Transverse colon (tissue), 4 donors: Measurements from ENCODE around the gene ACOT6. TPM values are rescaled to one million over a fixed set of nuclear protein-coding genes. Genes with fewer than 3 reads are reported as not detected.

Source experiments
- DNase-seq: peaks from one replicate; pipeline ENCODE4 v3.0.0-alpha.2; 2019
- H3K27ac ChIP-seq, 4 donors: fragments of 200-600 bp; sonication (generic); 2 replicates each; pipeline ENCODE4 v1.5.1; 2016 to 2018; ENCODE audit warnings: inconsistent platforms in 4 of 4
- H3K27me3 ChIP-seq: fragments of 200-600 bp; sonication (generic); 2 replicates; pipeline ENCODE4 v1.5.1; 2017; ENCODE audit warnings: inconsistent platforms
- H3K36me3 ChIP-seq, 4 donors: fragments of 200-600 bp; sonication (generic); 2 replicates each; pipeline ENCODE4 v1.5.1; 2017 to 2019; ENCODE audit warnings: inconsistent platforms in 4 of 4
- H3K4me1 ChIP-seq, 4 donors: fragments of 200-600 bp; sonication (generic); 2 replicates each; pipeline ENCODE4 v1.5.1; 2017 to 2020; ENCODE audit warnings: inconsistent platforms in 4 of 4
- H3K4me3 ChIP-seq, 4 donors: fragments of 200-600 bp; sonication (generic); 1 replicate in 1 of 4; 2 replicates in 3 of 4; pipeline versions ENCODE4 v1.5.1 to v1.6.1; 2017 to 2019; ENCODE audit warnings: inconsistent platforms in 4 of 4
- H3K9me3 ChIP-seq, 2 donors: fragments of 200-600 bp; sonication (generic); 2 replicates each; pipeline ENCODE4 v1.5.1; 2017 to 2019; ENCODE audit warnings: inconsistent platforms in 2 of 2
- EP300 ChIP-seq: sonication (generic); formaldehyde crosslinking; IDR thresholded peaks from one replicate; pipeline ENCODE4 v1.6.1; 2017; ENCODE audit warnings: antibody characterized with exemption, low read depth
- POLR2A ChIP-seq: fragments of 450-650 bp; IDR thresholded peaks from one replicate; pipeline ENCODE4 v1.6.1; 2016; ENCODE audit warnings: antibody characterized with exemption, mild to moderate bottlenecking, moderate library complexity
- POLR2AphosphoS5 ChIP-seq, 3 donors: sonication (generic); formaldehyde crosslinking; IDR thresholded peaks; one replicate each; pipeline ENCODE4 v1.6.1; 2016; ENCODE audit warnings: antibody characterized with exemption in 3 of 3
- WGBS, 2 donors: methylation state at CpG; one replicate each; pipeline ENCODE4 v1.1.5; 2018; ENCODE audit warnings: low coverage in 1 of 2; 5-methylcytosine and 5-hydroxymethylcytosine counted together
- in situ Hi-C, 4 donors: fragments of 200-750 bp; cut with MboI; loops; one replicate each; pipeline versions ENCODE4 v1.15.0 to v1.15.1; 2017; ENCODE audit warnings: low sequenced_read_pairs in 3 of 4, low pct_ligation_motif_present in 1 of 4, low pct_unique_long_range_greater_than_20kb in 1 of 4
- intact Hi-C: fragments of 100-400 bp; cut with DNase I; formaldehyde crosslinking; loops from one replicate; pipeline ENCODE4 v1.15.1; 2023; ENCODE audit warnings: low total_unique reads
- total RNA-seq, 4 donors: library from RNA; depleted of rRNA; stranded (reverse); fragments of >200 nt; gene quantifications; one replicate each; pipeline ENCODE4 v1.1.0, GENCODE V29; 2016
- TF ChIP-seq, protein P1 (sequence below), 5 experiments: fragments of 200-600 bp in 3 of 5; fragments of 450-650 bp in 2 of 5; sonication (generic) in 3 of 5; IDR thresholded peaks; 1 replicate in 2 of 5; 2 replicates in 3 of 5; pipeline ENCODE4 v1.5.1; 2016 to 2017; ENCODE audit warnings: antibody characterized with exemption in 5 of 5, inconsistent platforms in 3 of 5, mild to moderate bottlenecking in 2 of 5, moderate library complexity in 1 of 5

Gene ACOT6
- total RNA-seq, 4 donors from 2014 or later: not detected

DNA sequence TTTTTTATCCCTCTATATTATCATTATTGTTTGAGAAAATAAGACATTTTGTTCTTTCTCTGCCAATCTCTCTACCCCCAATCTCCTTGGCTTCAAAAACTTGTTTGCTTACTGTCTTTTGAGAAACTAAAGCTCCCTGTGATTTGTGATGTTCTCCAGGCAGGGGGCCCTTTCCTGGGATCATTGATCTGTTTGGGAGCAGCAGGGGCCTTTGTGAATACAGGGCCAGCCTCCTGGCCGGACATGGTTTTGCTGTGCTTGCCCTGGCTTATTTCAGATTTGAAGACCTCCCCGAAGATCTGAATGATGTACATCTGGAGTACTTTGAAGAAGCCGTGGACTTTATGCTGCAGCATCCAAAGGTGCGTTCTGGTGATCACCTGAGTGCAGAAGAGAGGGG is 4.5 kb downstream of the ACOT6 start:
- Histone ChIP-seq H3K27me3 (no peaks in the 10 kb centered on the region), H3K36me3 (no peaks in the 10 kb centered on the region), H3K4me3 (no peak overlapping the region), H3K9me3 (no peaks in the 10 kb centered on the region), H3K27ac (no peak overlapping the region), H3K4me1 (peaks cover 0 to 4% (median 2%) of the 10 kb centered on the region in 4 donors)
- 78% methylated on average over 4 of the region's 4 CpGs; no CpG with 5 or more reads in 1 of the 2 donors for WGBS, 2 donors
- in situ Hi-C loops: no loop called here
- TF ChIP-seq POLR2AphosphoS5 (IDR thresholded peaks at IDR 0.05) (no peak), EP300 (no peak), POLR2A (no peak)
- TF ChIP-seq, protein P1, sequence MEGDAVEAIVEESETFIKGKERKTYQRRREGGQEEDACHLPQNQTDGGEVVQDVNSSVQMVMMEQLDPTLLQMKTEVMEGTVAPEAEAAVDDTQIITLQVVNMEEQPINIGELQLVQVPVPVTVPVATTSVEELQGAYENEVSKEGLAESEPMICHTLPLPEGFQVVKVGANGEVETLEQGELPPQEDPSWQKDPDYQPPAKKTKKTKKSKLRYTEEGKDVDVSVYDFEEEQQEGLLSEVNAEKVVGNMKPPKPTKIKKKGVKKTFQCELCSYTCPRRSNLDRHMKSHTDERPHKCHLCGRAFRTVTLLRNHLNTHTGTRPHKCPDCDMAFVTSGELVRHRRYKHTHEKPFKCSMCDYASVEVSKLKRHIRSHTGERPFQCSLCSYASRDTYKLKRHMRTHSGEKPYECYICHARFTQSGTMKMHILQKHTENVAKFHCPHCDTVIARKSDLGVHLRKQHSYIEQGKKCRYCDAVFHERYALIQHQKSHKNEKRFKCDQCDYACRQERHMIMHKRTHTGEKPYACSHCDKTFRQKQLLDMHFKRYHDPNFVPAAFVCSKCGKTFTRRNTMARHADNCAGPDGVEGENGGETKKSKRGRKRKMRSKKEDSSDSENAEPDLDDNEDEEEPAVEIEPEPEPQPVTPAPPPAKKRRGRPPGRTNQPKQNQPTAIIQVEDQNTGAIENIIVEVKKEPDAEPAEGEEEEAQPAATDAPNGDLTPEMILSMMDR (IDR thresholded peaks at IDR 0.05): no peak
- intact Hi-C loops: no loop called here
- DNase-seq: no peak

DNA sequence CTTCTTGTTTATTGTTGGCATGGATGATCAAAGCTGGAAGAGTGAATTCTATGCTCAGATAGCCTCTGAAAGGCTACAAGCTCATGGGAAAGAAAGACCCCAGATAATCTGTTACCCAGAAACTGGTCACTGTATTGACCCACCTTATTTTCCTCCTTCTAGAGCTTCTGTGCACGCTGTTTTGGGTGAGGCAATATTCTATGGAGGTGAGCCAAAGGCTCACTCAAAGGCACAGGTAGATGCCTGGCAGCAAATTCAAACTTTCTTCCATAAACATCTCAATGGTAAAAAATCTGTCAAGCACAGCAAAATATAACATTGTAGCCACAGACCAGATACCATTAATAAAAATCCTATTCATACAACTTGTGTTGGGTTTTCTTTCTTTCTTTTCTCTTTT is 7.2 kb downstream of the ACOT6 start:
- H3K4me1 ChIP-seq: no peaks in the 10 kb centered on the region
- no peak overlapping the region for H3K4me3 ChIP-seq
- H3K36me3 ChIP-seq: no peaks in the 10 kb centered on the region
- no peaks in the 10 kb centered on the region for H3K27me3 ChIP-seq
- no peak for DNase-seq
- in situ Hi-C loops (no loop called here), intact Hi-C loops (no loop called here)
- H3K27ac ChIP-seq: no peak overlapping the region
- H3K9me3 ChIP-seq: no peaks in the 10 kb centered on the region
- TF ChIP-seq POLR2AphosphoS5 (IDR thresholded peaks at IDR 0.05) (no peak), POLR2A (no peak), EP300 (no peak)
- TF ChIP-seq, protein P1 (IDR thresholded peaks at IDR 0.05): no peak
- WGBS, 2 donors: 67% methylated on average over 1 of the region's 1 CpG; no CpG with 5 or more reads in 1 of the 2 donors

DNA sequence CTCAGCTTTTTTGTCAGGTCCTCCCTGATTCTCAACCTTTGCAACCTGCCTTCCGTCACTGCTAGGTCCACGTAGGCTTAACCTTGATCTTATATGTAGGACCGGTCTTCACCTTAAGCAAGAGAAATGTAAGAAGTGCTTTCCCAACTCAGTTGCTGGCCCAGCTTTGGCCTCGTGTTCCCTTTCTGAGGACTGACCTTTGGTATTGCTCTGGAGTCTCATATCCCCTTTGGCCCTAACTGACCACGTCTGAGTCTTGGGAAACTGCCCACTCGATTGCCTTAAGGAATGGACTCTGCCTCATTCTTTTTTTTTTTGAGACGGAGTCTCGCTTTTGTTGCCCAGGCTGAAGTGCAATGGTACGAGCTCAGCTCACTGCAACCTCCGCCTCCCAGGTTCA is 8.0 kb downstream of the ACOT6 start:
- no peak for TF ChIP-seq EP300
- TF ChIP-seq, protein P1 (IDR thresholded peaks at IDR 0.05): no peak
- TF ChIP-seq POLR2AphosphoS5 (IDR thresholded peaks at IDR 0.05): no peak
- TF ChIP-seq POLR2A: no peak
- H3K27me3 ChIP-seq: no peaks in the 10 kb centered on the region
- H3K27ac ChIP-seq: no peak overlapping the region
- no peaks in the 10 kb centered on the region for H3K9me3 ChIP-seq
- no peak overlapping the region for H3K4me3 ChIP-seq
- no peaks in the 10 kb centered on the region for H3K4me1 ChIP-seq
- DNase-seq: no peak
- 83 to 90% methylated on average over 7 to 10 of the region's 10 CpGs for WGBS, 2 donors
- intact Hi-C loops: no loop called here
- in situ Hi-C loops: no loop called here
- H3K36me3 ChIP-seq: no peaks in the 10 kb centered on the region

DNA sequence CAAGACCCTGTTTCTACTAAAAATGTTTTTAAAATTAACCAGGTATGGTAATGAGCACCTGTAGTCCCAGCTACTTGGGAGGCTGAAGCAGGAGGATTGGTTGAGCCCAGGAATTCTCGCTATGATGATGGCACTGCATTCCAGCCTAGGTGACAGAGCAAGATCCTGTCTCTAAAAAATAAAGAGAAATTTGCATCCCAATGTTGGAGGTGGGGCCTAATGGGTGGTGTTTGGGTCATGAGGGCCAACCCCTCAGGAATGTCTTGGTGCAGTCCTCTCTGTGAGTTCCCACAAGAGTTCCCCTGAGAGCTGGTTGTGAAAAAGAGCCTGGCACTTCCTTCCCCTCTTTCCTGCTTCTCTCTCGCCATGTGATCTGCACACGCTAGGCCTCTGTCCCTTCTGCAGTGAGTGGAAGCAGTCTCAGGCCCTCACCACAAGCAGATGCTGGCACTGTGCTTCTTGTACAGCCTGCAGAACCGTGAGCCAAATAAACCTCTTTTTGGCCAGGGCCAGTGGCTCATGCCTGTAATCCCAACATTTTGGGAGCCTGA is 11.3 kb downstream of the ACOT6 start:
- 97% methylated on average over 4 of the region's 4 CpGs; no CpG with 5 or more reads in 1 of the 2 donors for WGBS, 2 donors
- Histone ChIP-seq H3K4me3 (no peak overlapping the region), H3K36me3 (no peaks in the 10 kb centered on the region), H3K27ac (no peak overlapping the region), H3K27me3 (no peaks in the 10 kb centered on the region), H3K4me1 (no peaks in the 10 kb centered on the region), H3K9me3 (no peaks in the 10 kb centered on the region)
- TF ChIP-seq POLR2AphosphoS5 (IDR thresholded peaks at IDR 0.05) (no peak), POLR2A (no peak), EP300 (no peak)
- TF ChIP-seq, protein P1 (IDR thresholded peaks at IDR 0.05): no peak
- no peak for DNase-seq
- intact Hi-C loops: no loop called here
- in situ Hi-C loops: no loop called here
